ENCODE data around the gene CTTNBP2.

GRCh38 chr7:117811696-117812095 lies 61.5 kb downstream of the CTTNBP2 start:
- TF ChIP-seq POLR2A (IDR thresholded peaks at IDR 0.05) = no peak
- no peak for TF ChIP-seq CTCF (IDR thresholded peaks at IDR 0.05)

All from thyroid gland (tissue), 4 donors.